SK-N-SH treated with all-trans-retinoic acid at 6 μM for 48 hours (cell line): ENCODE data around the gene KRTAP4-5.

Source experiments
- ATAC-seq: fragments of 200-7000 bp; cut with Tn5 transposase; 3 replicates; pipeline ENCODE4 v1.9.1; 2020; ENCODE audit warnings: mild to moderate bottlenecking, moderate library complexity
- ARNTL ChIP-seq: fragments of 450-650 bp; formaldehyde crosslinking; IDR thresholded peaks from 2 replicates; pipeline ENCODE4 v1.5.0; 2020; ENCODE audit warnings: low read depth, mild to moderate bottlenecking, moderate library complexity, borderline replicate concordance
- BACH2 ChIP-seq: fragments of 250-450 bp; sonication (Bioruptor Pico); IDR thresholded peaks from 2 replicates; pipeline ENCODE4 v1.9.0; 2021; ENCODE audit warnings: mild to moderate bottlenecking, borderline replicate concordance
- CSDC2 ChIP-seq: fragments of 250-450 bp; sonication (Bioruptor Pico); IDR thresholded peaks from 2 replicates; pipeline ENCODE4 v1.5.0; 2020; ENCODE audit warnings: mild to moderate bottlenecking, moderate library complexity
- ESRRG ChIP-seq: fragments of 250-450 bp; sonication (Bioruptor Pico); IDR thresholded peaks from 2 replicates; pipeline ENCODE4 v1.6.1; 2021; ENCODE audit warnings: mild to moderate bottlenecking
- GLIS3 ChIP-seq: fragments of 250-450 bp; sonication (Bioruptor Pico); IDR thresholded peaks from 2 replicates; pipeline ENCODE4 v1.5.0; 2020; ENCODE audit warnings: mild to moderate bottlenecking, moderate library complexity
- ISL1 ChIP-seq: fragments of 250-450 bp; sonication (Bioruptor Pico); IDR thresholded peaks from 2 replicates; pipeline ENCODE4 v2.1.2; 2022; ENCODE audit warnings: mild to moderate bottlenecking, moderate library complexity
- OSR1 ChIP-seq: fragments of 250-450 bp; sonication (Bioruptor Pico); IDR thresholded peaks from 2 replicates; pipeline ENCODE4 v1.8.0; 2022; ENCODE audit warnings: moderate library complexity, mild to moderate bottlenecking, inconsistent platforms
- PPARA ChIP-seq: fragments of 250-450 bp; sonication (Bioruptor Pico); IDR thresholded peaks from 2 replicates; pipeline ENCODE4 v1.5.0; 2020; ENCODE audit warnings: mild to moderate bottlenecking, borderline replicate concordance
- RARB ChIP-seq: fragments of 250-450 bp; sonication (Bioruptor Pico); IDR thresholded peaks from 2 replicates; pipeline ENCODE4 v1.8.0; 2021; ENCODE audit warnings: mild to moderate bottlenecking, moderate library complexity
- SNAI2 ChIP-seq: fragments of 250-450 bp; sonication (Bioruptor Pico); IDR thresholded peaks from 2 replicates; pipeline ENCODE4 v1.5.0; 2020; ENCODE audit warnings: mild to moderate bottlenecking, moderate library complexity
- TOX ChIP-seq: fragments of 250-450 bp; sonication (Bioruptor Pico); IDR thresholded peaks from 2 replicates; pipeline ENCODE4 v1.8.0; 2021; ENCODE audit warnings: mild to moderate bottlenecking, moderate library complexity, borderline replicate concordance
- ZC3H10 ChIP-seq: fragments of 250-450 bp; sonication (Bioruptor Pico); IDR thresholded peaks from 2 replicates; pipeline ENCODE4 v1.5.1; 2021; ENCODE audit warnings: mild to moderate bottlenecking, moderate library complexity
- ZFP3 ChIP-seq: fragments of 250-450 bp; sonication (Bioruptor Pico); IDR thresholded peaks from 2 replicates; pipeline ENCODE4 v1.5.0; 2020; ENCODE audit warnings: mild to moderate bottlenecking, moderate library complexity
- ZFP30 ChIP-seq: fragments of 450-650 bp; formaldehyde crosslinking; IDR thresholded peaks from 2 replicates; pipeline ENCODE4 v1.5.0; 2022; ENCODE audit warnings: mild to moderate bottlenecking, moderate library complexity
- ZNF565 ChIP-seq: fragments of 450-650 bp; formaldehyde crosslinking; conservative IDR thresholded peaks from 2 replicates; pipeline ENCODE4 v1.5.0; 2020; ENCODE audit warnings: low read depth, mild to moderate bottlenecking, moderate library complexity
- ZNF70 ChIP-seq: fragments of 450-650 bp; formaldehyde crosslinking; IDR thresholded peaks from 2 replicates; pipeline ENCODE4 v1.5.0; 2020; ENCODE audit warnings: mild to moderate bottlenecking, moderate library complexity
- ZNF8 ChIP-seq: fragments of 450-650 bp; formaldehyde crosslinking; IDR thresholded peaks from 2 replicates; pipeline ENCODE4 v1.5.0; 2020; ENCODE audit warnings: mild to moderate bottlenecking, moderate library complexity
- TF ChIP-seq, protein P1 (sequence below): fragments of 250-450 bp; sonication (Bioruptor Pico); IDR thresholded peaks from 2 replicates; pipeline ENCODE4 v1.5.1; 2020; ENCODE audit warnings: low read depth, mild to moderate bottlenecking, moderate library complexity
- TF ChIP-seq, protein P2 (sequence below): fragments of 250-450 bp; sonication (Bioruptor Pico); IDR thresholded peaks from 2 replicates; pipeline ENCODE4 v1.8.0; 2021; ENCODE audit warnings: low read depth, mild to moderate bottlenecking, moderate library complexity, borderline replicate concordance
- TF ChIP-seq, protein P3 (sequence below): fragments of 250-450 bp; sonication (Bioruptor Pico); IDR thresholded peaks from 2 replicates; pipeline ENCODE4 v1.8.0; 2020; ENCODE audit warnings: mild to moderate bottlenecking, moderate library complexity, borderline replicate concordance
- TF ChIP-seq, protein P4 (sequence below): fragments of 250-450 bp; sonication (Bioruptor Pico); IDR thresholded peaks from 2 replicates; pipeline ENCODE4 v1.5.0; 2020; ENCODE audit warnings: mild to moderate bottlenecking, moderate library complexity
- TF ChIP-seq, protein P5 (sequence below): fragments of 250-450 bp; sonication (Bioruptor Pico); IDR thresholded peaks from 2 replicates; pipeline ENCODE4 v1.5.1; 2021; ENCODE audit warnings: mild to moderate bottlenecking, moderate library complexity

The KRTAP4-5 gene

DNA sequence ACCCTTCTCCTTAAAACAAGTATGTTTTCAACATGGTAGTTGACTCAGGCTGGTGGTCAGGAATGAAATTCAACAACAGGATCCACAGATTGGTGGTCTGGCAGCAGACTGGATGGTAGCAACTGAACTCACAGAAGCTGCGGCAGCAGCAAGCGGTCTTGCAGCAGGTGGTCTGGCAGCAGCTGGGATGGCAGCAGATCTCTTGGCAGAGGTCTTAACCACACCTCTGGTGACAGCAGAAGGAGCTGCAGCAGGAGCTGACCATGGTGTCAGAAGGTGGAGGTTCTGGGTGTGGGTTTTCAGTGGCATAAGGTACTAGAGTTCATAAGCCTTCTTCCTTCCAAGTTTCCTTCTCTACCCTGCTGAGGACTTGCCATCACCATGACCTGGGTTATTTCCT, 37.2 kb upstream of the KRTAP4-5 start:
- TF ChIP-seq, protein P1, sequence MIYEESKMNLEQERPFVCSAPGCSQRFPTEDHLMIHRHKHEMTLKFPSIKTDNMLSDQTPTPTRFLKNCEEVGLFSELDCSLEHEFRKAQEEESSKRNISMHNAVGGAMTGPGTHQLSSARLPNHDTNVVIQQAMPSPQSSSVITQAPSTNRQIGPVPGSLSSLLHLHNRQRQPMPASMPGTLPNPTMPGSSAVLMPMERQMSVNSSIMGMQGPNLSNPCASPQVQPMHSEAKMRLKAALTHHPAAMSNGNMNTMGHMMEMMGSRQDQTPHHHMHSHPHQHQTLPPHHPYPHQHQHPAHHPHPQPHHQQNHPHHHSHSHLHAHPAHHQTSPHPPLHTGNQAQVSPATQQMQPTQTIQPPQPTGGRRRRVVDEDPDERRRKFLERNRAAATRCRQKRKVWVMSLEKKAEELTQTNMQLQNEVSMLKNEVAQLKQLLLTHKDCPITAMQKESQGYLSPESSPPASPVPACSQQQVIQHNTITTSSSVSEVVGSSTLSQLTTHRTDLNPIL (CRISPR knock-in tag): no peak
- no peak for TF ChIP-seq ZNF70 (CRISPR knock-in tag)
- no peak for TF ChIP-seq ZC3H10
- no peak for TF ChIP-seq PPARA
- no peak for TF ChIP-seq ESRRG (CRISPR knock-in tag)
- no peak for TF ChIP-seq OSR1 (CRISPR knock-in tag)
- TF ChIP-seq, protein P2, sequence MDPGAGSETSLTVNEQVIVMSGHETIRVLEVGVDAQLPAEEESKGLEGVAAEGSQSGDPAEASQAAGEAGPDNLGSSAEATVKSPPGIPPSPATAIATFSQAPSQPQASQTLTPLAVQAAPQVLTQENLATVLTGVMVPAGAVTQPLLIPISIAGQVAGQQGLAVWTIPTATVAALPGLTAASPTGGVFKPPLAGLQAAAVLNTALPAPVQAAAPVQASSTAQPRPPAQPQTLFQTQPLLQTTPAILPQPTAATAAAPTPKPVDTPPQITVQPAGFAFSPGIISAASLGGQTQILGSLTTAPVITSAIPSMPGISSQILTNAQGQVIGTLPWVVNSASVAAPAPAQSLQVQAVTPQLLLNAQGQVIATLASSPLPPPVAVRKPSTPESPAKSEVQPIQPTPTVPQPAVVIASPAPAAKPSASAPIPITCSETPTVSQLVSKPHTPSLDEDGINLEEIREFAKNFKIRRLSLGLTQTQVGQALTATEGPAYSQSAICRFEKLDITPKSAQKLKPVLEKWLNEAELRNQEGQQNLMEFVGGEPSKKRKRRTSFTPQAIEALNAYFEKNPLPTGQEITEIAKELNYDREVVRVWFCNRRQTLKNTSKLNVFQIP (CRISPR knock-in tag): no peak
- no peak for TF ChIP-seq SNAI2 (CRISPR knock-in tag)
- no peak for TF ChIP-seq TOX (CRISPR knock-in tag)
- no peak for TF ChIP-seq ZNF565 (CRISPR knock-in tag)
- no peak for TF ChIP-seq ISL1 (CRISPR knock-in tag)
- TF ChIP-seq, protein P3, sequence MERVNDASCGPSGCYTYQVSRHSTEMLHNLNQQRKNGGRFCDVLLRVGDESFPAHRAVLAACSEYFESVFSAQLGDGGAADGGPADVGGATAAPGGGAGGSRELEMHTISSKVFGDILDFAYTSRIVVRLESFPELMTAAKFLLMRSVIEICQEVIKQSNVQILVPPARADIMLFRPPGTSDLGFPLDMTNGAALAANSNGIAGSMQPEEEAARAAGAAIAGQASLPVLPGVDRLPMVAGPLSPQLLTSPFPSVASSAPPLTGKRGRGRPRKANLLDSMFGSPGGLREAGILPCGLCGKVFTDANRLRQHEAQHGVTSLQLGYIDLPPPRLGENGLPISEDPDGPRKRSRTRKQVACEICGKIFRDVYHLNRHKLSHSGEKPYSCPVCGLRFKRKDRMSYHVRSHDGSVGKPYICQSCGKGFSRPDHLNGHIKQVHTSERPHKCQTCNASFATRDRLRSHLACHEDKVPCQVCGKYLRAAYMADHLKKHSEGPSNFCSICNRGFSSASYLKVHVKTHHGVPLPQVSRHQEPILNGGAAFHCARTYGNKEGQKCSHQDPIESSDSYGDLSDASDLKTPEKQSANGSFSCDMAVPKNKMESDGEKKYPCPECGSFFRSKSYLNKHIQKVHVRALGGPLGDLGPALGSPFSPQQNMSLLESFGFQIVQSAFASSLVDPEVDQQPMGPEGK (CRISPR knock-in tag): no peak
- no peak for TF ChIP-seq ZFP30 (CRISPR knock-in tag)
- TF ChIP-seq ZNF8 (CRISPR knock-in tag): no peak
- TF ChIP-seq CSDC2 (CRISPR knock-in tag): no peak
- no peak for TF ChIP-seq RARB (CRISPR knock-in tag)
- TF ChIP-seq GLIS3 (CRISPR knock-in tag): no peak
- TF ChIP-seq, protein P4, sequence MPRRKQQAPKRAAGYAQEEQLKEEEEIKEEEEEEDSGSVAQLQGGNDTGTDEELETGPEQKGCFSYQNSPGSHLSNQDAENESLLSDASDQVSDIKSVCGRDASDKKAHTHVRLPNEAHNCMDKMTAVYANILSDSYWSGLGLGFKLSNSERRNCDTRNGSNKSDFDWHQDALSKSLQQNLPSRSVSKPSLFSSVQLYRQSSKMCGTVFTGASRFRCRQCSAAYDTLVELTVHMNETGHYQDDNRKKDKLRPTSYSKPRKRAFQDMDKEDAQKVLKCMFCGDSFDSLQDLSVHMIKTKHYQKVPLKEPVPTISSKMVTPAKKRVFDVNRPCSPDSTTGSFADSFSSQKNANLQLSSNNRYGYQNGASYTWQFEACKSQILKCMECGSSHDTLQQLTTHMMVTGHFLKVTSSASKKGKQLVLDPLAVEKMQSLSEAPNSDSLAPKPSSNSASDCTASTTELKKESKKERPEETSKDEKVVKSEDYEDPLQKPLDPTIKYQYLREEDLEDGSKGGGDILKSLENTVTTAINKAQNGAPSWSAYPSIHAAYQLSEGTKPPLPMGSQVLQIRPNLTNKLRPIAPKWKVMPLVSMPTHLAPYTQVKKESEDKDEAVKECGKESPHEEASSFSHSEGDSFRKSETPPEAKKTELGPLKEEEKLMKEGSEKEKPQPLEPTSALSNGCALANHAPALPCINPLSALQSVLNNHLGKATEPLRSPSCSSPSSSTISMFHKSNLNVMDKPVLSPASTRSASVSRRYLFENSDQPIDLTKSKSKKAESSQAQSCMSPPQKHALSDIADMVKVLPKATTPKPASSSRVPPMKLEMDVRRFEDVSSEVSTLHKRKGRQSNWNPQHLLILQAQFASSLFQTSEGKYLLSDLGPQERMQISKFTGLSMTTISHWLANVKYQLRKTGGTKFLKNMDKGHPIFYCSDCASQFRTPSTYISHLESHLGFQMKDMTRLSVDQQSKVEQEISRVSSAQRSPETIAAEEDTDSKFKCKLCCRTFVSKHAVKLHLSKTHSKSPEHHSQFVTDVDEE: no peak
- no peak for ATAC-seq

DNA sequence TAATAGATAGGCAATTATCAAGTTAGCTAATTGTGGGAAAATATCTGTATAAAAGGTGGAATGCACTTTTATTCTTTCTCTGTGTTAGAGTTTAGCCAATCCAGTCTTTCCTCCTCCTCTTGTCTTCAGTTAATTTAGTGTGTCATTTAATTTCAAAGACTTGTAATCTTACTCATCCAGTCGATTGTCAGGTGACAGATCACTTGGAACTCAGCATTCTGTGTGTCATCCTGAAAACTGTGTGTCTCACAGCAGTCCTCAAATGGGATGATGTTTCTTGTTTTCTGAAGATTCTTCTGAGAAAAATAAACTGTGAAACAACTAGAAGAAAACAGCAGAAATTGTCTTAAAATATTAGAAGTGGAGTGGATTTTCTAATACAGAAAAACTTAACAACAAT, 35.4 kb upstream of the KRTAP4-5 start:
- ATAC-seq: no peak
- TF ChIP-seq ESRRG (CRISPR knock-in tag): no peak
- TF ChIP-seq GLIS3 (CRISPR knock-in tag): no peak
- TF ChIP-seq, protein P2 (CRISPR knock-in tag): no peak
- TF ChIP-seq, all 23 proteins: peak for 0

DNA sequence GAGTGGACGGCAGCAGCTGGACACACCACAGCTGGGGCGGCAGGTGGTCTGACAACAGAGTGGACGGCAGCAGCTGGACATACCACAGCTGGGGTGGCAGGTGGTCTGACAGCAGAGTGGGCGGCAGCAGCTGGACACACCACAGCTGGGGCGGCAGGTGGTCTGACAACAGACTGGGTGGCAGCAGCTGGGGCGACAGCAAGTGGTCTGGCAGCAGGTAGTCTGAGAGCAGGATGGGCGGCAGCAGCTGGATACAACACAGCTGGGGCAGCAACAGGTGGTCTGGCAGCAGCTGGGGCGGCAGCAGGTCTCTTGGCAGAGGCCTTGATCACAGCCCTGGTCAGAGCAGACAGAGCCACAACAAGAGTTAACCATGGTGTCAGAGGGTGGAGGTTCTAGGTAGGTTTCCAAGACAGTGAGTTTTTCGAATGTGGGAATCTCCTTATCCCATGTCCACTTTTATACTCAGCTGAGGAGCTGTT, 34.9 kb upstream of the KRTAP4-5 start, which contains the start of gene KRTAP4-1:
Gene KRTAP4-1, minus strand, starts transcription at position 432 of the 482 bp plus-strand sequence. Its CDS starts 57 bp downstream, at position 375.
- TF ChIP-seq ESRRG (CRISPR knock-in tag): no peak
- no peak for TF ChIP-seq ISL1 (CRISPR knock-in tag)
- no peak for TF ChIP-seq GLIS3 (CRISPR knock-in tag)
- TF ChIP-seq, protein P1 (CRISPR knock-in tag): no peak
- TF ChIP-seq ZFP30 (CRISPR knock-in tag): no peak
- no peak for TF ChIP-seq ZFP3 (CRISPR knock-in tag)
- no peak for TF ChIP-seq ZNF565 (CRISPR knock-in tag)
- no peak for TF ChIP-seq ZNF8 (CRISPR knock-in tag)
- no peak for TF ChIP-seq RARB (CRISPR knock-in tag)
- TF ChIP-seq BACH2 (CRISPR knock-in tag): no peak
- TF ChIP-seq OSR1 (CRISPR knock-in tag): no peak
- TF ChIP-seq, protein P5, sequence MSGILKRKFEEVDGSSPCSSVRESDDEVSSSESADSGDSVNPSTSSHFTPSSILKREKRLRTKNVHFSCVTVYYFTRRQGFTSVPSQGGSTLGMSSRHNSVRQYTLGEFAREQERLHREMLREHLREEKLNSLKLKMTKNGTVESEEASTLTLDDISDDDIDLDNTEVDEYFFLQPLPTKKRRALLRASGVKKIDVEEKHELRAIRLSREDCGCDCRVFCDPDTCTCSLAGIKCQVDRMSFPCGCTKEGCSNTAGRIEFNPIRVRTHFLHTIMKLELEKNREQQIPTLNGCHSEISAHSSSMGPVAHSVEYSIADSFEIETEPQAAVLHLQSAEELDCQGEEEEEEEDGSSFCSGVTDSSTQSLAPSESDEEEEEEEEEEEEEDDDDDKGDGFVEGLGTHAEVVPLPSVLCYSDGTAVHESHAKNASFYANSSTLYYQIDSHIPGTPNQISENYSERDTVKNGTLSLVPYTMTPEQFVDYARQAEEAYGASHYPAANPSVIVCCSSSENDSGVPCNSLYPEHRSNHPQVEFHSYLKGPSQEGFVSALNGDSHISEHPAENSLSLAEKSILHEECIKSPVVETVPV (CRISPR knock-in tag): no peak
- no peak for TF ChIP-seq ZNF70 (CRISPR knock-in tag)
- no peak for TF ChIP-seq CSDC2 (CRISPR knock-in tag)
- TF ChIP-seq ARNTL (CRISPR knock-in tag): no peak
- TF ChIP-seq, all 23 proteins: peak for 0

More for the DNA sequence above, 34.9 kb upstream of the KRTAP4-5 start, which contains the start of gene KRTAP4-1:
- no peak for ATAC-seq
